Natural killer cell (primary cell): ENCODE measurements around the gene RIMBP2. TPM values are rescaled to one million over a fixed set of nuclear protein-coding genes. Genes with fewer than 3 reads are reported as not detected.

Experiments
- ATAC-seq, 3 donors: fragments of 150-1000 bp in 2 of 3; fragments of 200-7000 bp in 1 of 3; cut with Tn5 transposase; 1 replicate in 1 of 3; 2 replicates in 2 of 3; pipeline ENCODE4 v1.10.0; 2021; ENCODE audit warnings: mild to moderate bottlenecking in 2 of 3, moderate library complexity in 2 of 3
- DNase-seq, 2 donors: peaks; one replicate each; pipeline versions ENCODE4 v3.0.0 to v3.0.0-alpha.2; 2013 to 2021; ENCODE audit warnings: mixed read lengths in 1 of 2
- H3K27ac ChIP-seq: one replicate; pipeline ENCODE4 v1.5.1; 2013; ENCODE audit warnings: mild to moderate bottlenecking, low read length
- H3K27me3 ChIP-seq: one replicate; pipeline ENCODE4 v1.6.1; 2013; ENCODE audit warnings: low read length; ENCODE audit not compliant: control insufficient read depth, insufficient read depth
- H3K36me3 ChIP-seq: one replicate; pipeline ENCODE4 v1.6.1; 2013; ENCODE audit warnings: low read length; ENCODE audit not compliant: control insufficient read depth, insufficient read depth
- H3K4me1 ChIP-seq: one replicate; pipeline ENCODE4 v1.6.1; 2013; ENCODE audit warnings: low read length; ENCODE audit not compliant: control insufficient read depth, insufficient read depth
- H3K4me3 ChIP-seq: one replicate; pipeline ENCODE4 v1.5.1; 2013; ENCODE audit warnings: low read length
- H3K9me3 ChIP-seq: one replicate; pipeline ENCODE4 v1.6.1; 2013; ENCODE audit warnings: low read length; ENCODE audit not compliant: control insufficient read depth, insufficient read depth
- H3K27ac Mint-ChIP-seq, 2 donors: one replicate each; pipeline ENCODE4 v1.8.0; 2022; ENCODE audit warnings: mild to moderate bottlenecking in 2 of 2, mixed read lengths in 2 of 2, moderate library complexity in 1 of 2
- H3K27me3 Mint-ChIP-seq, 2 donors: one replicate each; pipeline ENCODE4 v1.8.0; 2022; ENCODE audit warnings: low read depth in 2 of 2, mixed read lengths in 2 of 2
- H3K36me3 Mint-ChIP-seq: one replicate; pipeline ENCODE4 v1.8.0; 2022; ENCODE audit warnings: mixed read lengths
- H3K4me1 Mint-ChIP-seq, 2 donors: one replicate each; pipeline ENCODE4 v1.8.0; 2022; ENCODE audit warnings: mixed read lengths in 2 of 2
- H3K4me3 Mint-ChIP-seq: one replicate; pipeline ENCODE4 v1.8.0; 2022; ENCODE audit warnings: mild to moderate bottlenecking, moderate library complexity, mixed read lengths
- H3K9me3 Mint-ChIP-seq, 2 donors: one replicate each; pipeline ENCODE4 v1.8.0; 2022; ENCODE audit warnings: mixed read lengths in 2 of 2
- WGBS: methylation state at CpG from one replicate; pipeline ENCODE4 v1.1.7; 2013; ENCODE audit warnings: missing lambda C conversion rate; ENCODE audit not compliant: insufficient coverage; 5-methylcytosine and 5-hydroxymethylcytosine counted together
- intact Hi-C: fragments of 100-400 bp; cut with micrococcal nuclease; formaldehyde crosslinking; loops from one replicate; pipeline ENCODE4 v1.14.2; 2022
- total RNA-seq, 4 donors: library from RNA; stranded (reverse); fragments of 120-200 nt in 1 of 4; gene quantifications; one replicate each; pipeline versions ENCODE4 v1.2.3 to v1.2.4, GENCODE V29; 2013 to 2022
- TF ChIP-seq, protein P1 (sequence below): fragments of 200-600 bp; IDR thresholded peaks from one replicate; pipeline ENCODE4 v1.8.0; 2022; ENCODE audit warnings: antibody characterized with exemption

The RIMBP2 gene
- total RNA-seq, 3 donors from 2014 or later (not counting 1 experiment from before 2014, with no cell fraction given) = not detected

DNA sequence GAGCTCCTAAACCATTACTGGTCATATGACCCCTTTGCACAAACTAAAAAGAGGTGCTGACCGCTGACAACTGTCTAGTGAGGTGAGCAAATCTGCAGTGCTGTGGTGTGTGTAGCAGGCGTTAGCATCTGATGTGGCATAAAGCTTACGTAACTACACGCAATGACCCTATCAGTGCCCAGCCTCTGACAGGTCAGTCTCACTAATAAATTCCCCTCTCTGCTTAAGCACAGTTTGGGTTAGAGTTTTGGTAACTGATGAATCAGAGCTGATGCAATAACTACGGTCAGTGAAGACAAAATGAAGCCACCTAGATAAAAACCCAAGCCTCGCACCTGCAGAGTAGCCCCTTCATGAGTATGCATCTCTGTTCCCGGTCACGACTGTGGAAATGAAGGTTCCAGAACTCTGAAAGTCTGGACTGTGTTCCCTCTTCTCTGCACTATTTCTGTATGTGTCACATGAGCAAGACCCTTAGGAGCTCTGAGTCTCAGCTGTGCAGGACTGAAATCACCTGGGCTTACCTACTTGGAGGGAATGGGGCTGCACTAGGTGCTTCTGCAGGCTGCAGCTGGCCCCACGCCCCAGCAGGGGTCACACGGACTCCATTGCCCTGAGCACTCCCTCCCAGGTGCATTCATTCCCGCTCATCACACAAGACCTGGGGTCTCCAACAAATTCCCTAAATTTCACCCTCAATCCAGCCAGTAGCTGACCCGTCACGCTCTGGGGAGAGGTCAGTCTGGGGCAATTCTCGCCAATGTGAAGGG lies 54.4 kb downstream of the RIMBP2 start:
- WGBS = 87% methylated on average over 14 of the region's 14 CpGs

GRCh38 chr12:130661059-130661458 lies 55.0 kb downstream of the RIMBP2 start:
- H3K4me1 ChIP-seq = no peaks in the 10 kb centered on the region
- DNase-seq = no peak
- H3K27ac Mint-ChIP-seq = no peak overlapping the region
- no peaks in the 10 kb centered on the region for H3K4me1 Mint-ChIP-seq
- no peaks in the 10 kb centered on the region for H3K27me3 Mint-ChIP-seq
- no peak for ATAC-seq
- H3K4me3 ChIP-seq = no peak overlapping the region
- no peaks in the 10 kb centered on the region for H3K9me3 Mint-ChIP-seq
- H3K4me3 Mint-ChIP-seq = no peak overlapping the region
- intact Hi-C loops = no loop called here
- no peaks in the 10 kb centered on the region for H3K36me3 ChIP-seq
- TF ChIP-seq, protein P1, sequence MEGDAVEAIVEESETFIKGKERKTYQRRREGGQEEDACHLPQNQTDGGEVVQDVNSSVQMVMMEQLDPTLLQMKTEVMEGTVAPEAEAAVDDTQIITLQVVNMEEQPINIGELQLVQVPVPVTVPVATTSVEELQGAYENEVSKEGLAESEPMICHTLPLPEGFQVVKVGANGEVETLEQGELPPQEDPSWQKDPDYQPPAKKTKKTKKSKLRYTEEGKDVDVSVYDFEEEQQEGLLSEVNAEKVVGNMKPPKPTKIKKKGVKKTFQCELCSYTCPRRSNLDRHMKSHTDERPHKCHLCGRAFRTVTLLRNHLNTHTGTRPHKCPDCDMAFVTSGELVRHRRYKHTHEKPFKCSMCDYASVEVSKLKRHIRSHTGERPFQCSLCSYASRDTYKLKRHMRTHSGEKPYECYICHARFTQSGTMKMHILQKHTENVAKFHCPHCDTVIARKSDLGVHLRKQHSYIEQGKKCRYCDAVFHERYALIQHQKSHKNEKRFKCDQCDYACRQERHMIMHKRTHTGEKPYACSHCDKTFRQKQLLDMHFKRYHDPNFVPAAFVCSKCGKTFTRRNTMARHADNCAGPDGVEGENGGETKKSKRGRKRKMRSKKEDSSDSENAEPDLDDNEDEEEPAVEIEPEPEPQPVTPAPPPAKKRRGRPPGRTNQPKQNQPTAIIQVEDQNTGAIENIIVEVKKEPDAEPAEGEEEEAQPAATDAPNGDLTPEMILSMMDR = no peak
- H3K27me3 ChIP-seq = no peaks in the 10 kb centered on the region
- H3K9me3 ChIP-seq = no peaks in the 10 kb centered on the region
- 98% methylated on average over 4 of the region's 4 CpGs for WGBS
- no peaks in the 10 kb centered on the region for H3K36me3 Mint-ChIP-seq
- no peak overlapping the region for H3K27ac ChIP-seq

More for the DNA sequence above, 54.4 kb downstream of the RIMBP2 start:
- Mint-ChIP-seq H3K4me1 (no peaks in the 10 kb centered on the region), H3K4me3 (no peak overlapping the region), H3K27ac (no peak overlapping the region), H3K9me3 (no peaks in the 10 kb centered on the region), H3K27me3 (no peaks in the 10 kb centered on the region), H3K36me3 (no peaks in the 10 kb centered on the region)
- Histone ChIP-seq H3K4me1 (no peaks in the 10 kb centered on the region), H3K36me3 (no peaks in the 10 kb centered on the region), H3K4me3 (no peak overlapping the region), H3K9me3 (no peaks in the 10 kb centered on the region), H3K27ac (no peak overlapping the region), H3K27me3 (no peaks in the 10 kb centered on the region)
- ATAC-seq = no peak
- intact Hi-C loops = no loop called here
- TF ChIP-seq, protein P1 = no peak
- DNase-seq = no peak

- Mint-ChIP-seq H3K9me3 (no peaks in the 10 kb centered on the region), H3K27me3 (peaks cover 4 to 6% of the 10 kb centered on the region in 2 donors), H3K27ac (no peak overlapping the region), H3K4me1 (no peaks in the 10 kb centered on the region), H3K4me3 (no peak overlapping the region), H3K36me3 (no peaks in the 10 kb centered on the region)
- TF ChIP-seq, protein P1 = no peak
- WGBS = 85% methylated on average over 26 of the region's 26 CpGs
- H3K36me3 ChIP-seq = no peaks in the 10 kb centered on the region
- no peaks in the 10 kb centered on the region for H3K27me3 ChIP-seq
- H3K9me3 ChIP-seq = no peaks in the 10 kb centered on the region
- H3K4me3 ChIP-seq = no peak overlapping the region
- intact Hi-C loops = no loop called here
- ATAC-seq (no peak), DNase-seq (no peak)
- no peaks in the 10 kb centered on the region for H3K4me1 ChIP-seq
- no peak overlapping the region for H3K27ac ChIP-seq
Measured at GRCh38 chr12:130658145-130658911, 57.8 kb downstream of the RIMBP2 start.
